Body of pancreas (tissue), 4 donors: ENCODE measurements around the gene TMEM59. TPM values are rescaled to one million over a fixed set of nuclear protein-coding genes. Genes with fewer than 3 reads are reported as not detected.
"Not testable (repeated sequence)": the region's sequence is repeated elsewhere in the genome, so short reads cannot be mapped to it uniquely, and the experiment has no call there.

ENCODE experiments used
- ATAC-seq: fragments of 150-250 bp; one replicate; pipeline ENCODE4 v1.9.1; 2016
- DNase-seq, 4 donors: peaks; one replicate each; pipeline ENCODE4 v3.0.0-alpha.2; 2019
- H3K27ac ChIP-seq, 4 donors: fragments of 200-600 bp; sonication (generic); 1 replicate in 3 of 4; 2 replicates in 1 of 4; pipeline versions ENCODE4 v1.5.1 to v1.6.1; 2016 to 2019; ENCODE audit warnings: mild to moderate bottlenecking in 1 of 4, mixed read lengths in 1 of 4, moderate library complexity in 1 of 4
- H3K27me3 ChIP-seq, 2 donors: fragments of 200-600 bp; sonication (generic); one replicate each; pipeline ENCODE4 v1.6.0; 2016; ENCODE audit warnings: mild to moderate bottlenecking in 1 of 2
- H3K36me3 ChIP-seq, 2 donors: fragments of 200-600 bp; sonication (generic); replicated peaks in 1 of 2; 2 replicates each; pipeline ENCODE4 v1.5.1; 2016; ENCODE audit warnings: low read depth in 2 of 2; ENCODE audit not compliant: insufficient read depth in 1 of 2
- H3K4me1 ChIP-seq: fragments of 200-600 bp; sonication (generic); one replicate; pipeline ENCODE4 v1.6.0; 2016
- H3K4me3 ChIP-seq, 2 donors: fragments of 200-600 bp; sonication (generic); 1 replicate in 1 of 2; 2 replicates in 1 of 2; pipeline ENCODE4 v1.5.1; 2016 to 2019
- H3K9me3 ChIP-seq, 3 donors: fragments of 200-600 bp; sonication (generic); 1 replicate in 2 of 3; 2 replicates in 1 of 3; pipeline ENCODE4 v1.5.1; 2016
- POLR2A ChIP-seq, 3 donors: fragments of 450-650 bp; IDR thresholded peaks; one replicate each; pipeline ENCODE4 v1.6.1; 2016; ENCODE audit warnings: antibody characterized with exemption in 3 of 3, mild to moderate bottlenecking in 2 of 3
- WGBS, 2 donors: methylation state at CpG; one replicate each; pipeline ENCODE4 v1.1.5; 2017; 5-methylcytosine and 5-hydroxymethylcytosine counted together
- intact Hi-C: fragments of 100-400 bp; cut with DNase I; formaldehyde crosslinking; loops from one replicate; pipeline ENCODE4 v1.15.1; 2023
- total RNA-seq, 2 donors: library from RNA; depleted of rRNA; stranded (reverse); fragments of >200 nt; gene quantifications; one replicate each; pipeline ENCODE4 v1.1.0, GENCODE V29; 2016
- TF ChIP-seq, protein P1 (sequence below), 7 experiments: fragments of 450-650 bp in 4 of 7; fragments of 200-600 bp in 3 of 7; sonication (generic) in 3 of 7; IDR thresholded peaks; one replicate each; pipeline ENCODE4 v1.5.1; 2016 to 2019; ENCODE audit warnings: antibody characterized with exemption in 7 of 7

TMEM59 gene
- total RNA-seq, 2 donors from 2014 or later, result 89.5 to 131 TPM

DNA sequence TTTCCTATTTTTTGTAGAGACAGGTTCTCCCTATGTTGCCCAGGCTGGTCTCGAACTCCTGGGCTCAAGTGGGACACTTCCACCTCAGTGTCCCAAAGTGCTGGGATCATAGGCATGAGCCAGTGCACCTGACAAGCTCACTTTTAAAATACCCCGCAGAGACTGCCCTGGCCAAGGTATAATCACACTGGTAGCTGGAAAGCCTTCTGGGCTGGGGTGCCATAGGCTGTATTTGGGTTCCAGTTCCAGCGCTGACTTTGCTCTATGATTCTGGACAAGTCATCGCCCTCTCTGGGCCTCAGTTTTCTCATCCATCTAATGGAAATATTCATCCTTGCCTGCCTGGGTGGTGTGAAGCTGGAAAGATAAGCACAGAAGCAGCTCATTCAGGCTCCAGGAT is 45.4 kb downstream of the TMEM59 start:
- ATAC-seq (no peak), DNase-seq (no peak)
- 69 to 83% methylated on average over 4 of the region's 4 CpGs for whole genome bisulfite sequencing, 2 donors
- Histone ChIP-seq H3K4me1 (no peaks in the 10 kb centered on the region), H3K36me3 (no peaks in the 10 kb centered on the region), H3K4me3 (no peak overlapping the region), H3K27me3 (no peaks in the 10 kb centered on the region), H3K27ac (no peak overlapping the region), H3K9me3 (no peaks in the 10 kb centered on the region)
- intact Hi-C loops, result no loop called here
- no peak for TF ChIP-seq POLR2A (IDR thresholded peaks at IDR 0.05)
- TF ChIP-seq, protein P1, sequence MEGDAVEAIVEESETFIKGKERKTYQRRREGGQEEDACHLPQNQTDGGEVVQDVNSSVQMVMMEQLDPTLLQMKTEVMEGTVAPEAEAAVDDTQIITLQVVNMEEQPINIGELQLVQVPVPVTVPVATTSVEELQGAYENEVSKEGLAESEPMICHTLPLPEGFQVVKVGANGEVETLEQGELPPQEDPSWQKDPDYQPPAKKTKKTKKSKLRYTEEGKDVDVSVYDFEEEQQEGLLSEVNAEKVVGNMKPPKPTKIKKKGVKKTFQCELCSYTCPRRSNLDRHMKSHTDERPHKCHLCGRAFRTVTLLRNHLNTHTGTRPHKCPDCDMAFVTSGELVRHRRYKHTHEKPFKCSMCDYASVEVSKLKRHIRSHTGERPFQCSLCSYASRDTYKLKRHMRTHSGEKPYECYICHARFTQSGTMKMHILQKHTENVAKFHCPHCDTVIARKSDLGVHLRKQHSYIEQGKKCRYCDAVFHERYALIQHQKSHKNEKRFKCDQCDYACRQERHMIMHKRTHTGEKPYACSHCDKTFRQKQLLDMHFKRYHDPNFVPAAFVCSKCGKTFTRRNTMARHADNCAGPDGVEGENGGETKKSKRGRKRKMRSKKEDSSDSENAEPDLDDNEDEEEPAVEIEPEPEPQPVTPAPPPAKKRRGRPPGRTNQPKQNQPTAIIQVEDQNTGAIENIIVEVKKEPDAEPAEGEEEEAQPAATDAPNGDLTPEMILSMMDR (IDR thresholded peaks at IDR 0.05), result no peak

DNA sequence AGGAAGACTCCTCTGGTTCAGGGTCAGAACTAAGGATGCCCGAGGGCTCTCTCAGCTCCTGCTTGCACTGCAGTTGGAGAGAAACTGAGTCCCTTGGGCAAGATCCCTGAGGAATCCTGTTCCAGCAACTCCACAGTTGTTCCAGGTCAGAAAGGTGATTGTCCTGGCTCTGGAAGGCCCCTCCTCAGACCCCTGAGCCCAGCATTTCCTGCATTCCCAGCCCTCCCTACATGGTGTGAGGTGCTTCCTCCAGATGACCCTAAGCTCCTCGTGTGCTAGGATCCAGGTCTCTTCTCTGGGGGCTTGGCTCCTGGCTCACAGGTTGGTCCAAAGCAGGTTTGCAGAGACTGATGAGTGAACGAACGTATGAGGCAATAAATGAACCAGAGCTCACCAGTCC is 46.5 kb downstream of the TMEM59 start:
- no peak overlapping the region for H3K27ac ChIP-seq
- DNase-seq (no peak), ATAC-seq (no peak)
- no peak overlapping the region for H3K4me3 ChIP-seq
- 66 to 67% methylated on average over 4 of the region's 4 CpGs for WGBS, 2 donors
- H3K4me1 ChIP-seq, result no peaks in the 10 kb centered on the region
- H3K36me3 ChIP-seq, result no peaks in the 10 kb centered on the region
- no peak for TF ChIP-seq POLR2A (IDR thresholded peaks at IDR 0.05)
- TF ChIP-seq, protein P1 (IDR thresholded peaks at IDR 0.05), result no peak
- no peaks in the 10 kb centered on the region for H3K9me3 ChIP-seq
- no peaks in the 10 kb centered on the region for H3K27me3 ChIP-seq
- intact Hi-C loops, result no loop called here

DNA sequence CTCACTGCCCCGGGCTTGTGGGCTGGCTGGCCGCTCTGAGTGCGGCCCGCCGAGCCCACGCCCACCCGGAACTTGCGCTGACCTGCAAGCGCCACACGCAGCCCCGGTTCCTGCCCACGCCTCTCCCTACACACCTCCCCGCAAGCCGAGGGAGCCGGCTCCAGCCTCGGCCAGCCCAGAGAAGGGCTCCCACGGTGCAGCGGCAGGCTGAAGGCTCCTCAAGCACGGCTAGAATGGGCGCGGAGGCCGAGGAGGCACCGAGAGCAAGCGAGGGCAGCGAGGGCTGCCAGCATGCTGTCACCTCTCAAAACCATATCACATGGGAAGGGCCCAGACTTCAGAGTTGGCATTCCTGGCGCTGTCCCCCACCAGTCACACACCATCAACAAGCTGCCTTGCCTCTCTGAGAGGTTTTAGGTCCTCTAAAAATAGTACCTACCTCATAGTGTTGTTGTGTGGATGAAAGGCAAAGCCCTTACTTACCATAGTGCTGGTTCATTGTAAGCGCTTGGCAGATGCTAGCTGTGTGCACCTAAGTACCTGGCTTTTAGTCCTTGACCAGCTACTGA is 48.4 kb downstream of the TMEM59 start:
- no peak for TF ChIP-seq POLR2A (IDR thresholded peaks at IDR 0.05)
- TF ChIP-seq, protein P1 (IDR thresholded peaks at IDR 0.05), result no peak
- no peak for ATAC-seq
- no peaks in the 10 kb centered on the region for H3K4me1 ChIP-seq
- 97 to 100% methylated on average over 1 to 26 of the region's 27 CpGs for WGBS, 2 donors
- H3K27me3 ChIP-seq, result no peaks in the 10 kb centered on the region
- no peaks in the 10 kb centered on the region for H3K9me3 ChIP-seq
- no peak overlapping the region for H3K4me3 ChIP-seq
- DNase-seq, result no peak
- H3K36me3 ChIP-seq, result no peaks in the 10 kb centered on the region
- intact Hi-C loops, result no loop called here
- no peak overlapping the region for H3K27ac ChIP-seq

DNA sequence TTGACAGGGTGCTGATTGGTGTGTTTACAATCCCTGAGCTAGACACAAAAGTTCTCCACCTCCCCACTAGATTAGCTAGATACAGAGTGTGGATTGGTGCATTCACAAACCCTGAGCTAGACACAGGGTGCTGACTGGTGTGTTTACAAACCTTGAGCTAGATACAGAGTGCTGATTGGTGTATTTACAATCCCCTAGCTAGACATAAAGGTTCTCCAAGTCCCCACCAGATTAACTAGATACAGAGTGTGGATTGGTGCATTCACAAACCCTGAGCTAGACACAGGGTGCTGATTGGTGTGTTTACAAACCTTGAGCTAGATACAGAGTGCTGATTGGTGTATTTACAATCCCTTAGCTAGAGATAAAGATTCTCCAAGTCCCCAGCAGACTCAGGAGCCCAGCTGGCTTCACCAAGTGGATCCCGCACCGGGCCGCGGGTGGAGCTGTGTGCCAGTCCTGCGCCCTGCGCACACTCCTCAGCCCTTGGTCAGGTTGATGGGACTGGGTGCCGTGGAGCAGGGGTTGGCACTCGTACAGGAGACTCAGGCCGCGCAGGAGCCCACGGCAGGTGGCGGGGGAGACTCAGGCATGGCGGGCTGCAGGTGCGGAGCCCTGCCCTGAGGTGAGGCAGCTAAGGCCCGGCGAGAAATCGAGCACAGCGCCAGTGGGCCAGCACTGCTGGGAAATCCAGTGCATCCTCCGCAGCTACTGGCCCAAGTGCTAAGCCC is 49.1 kb downstream of the TMEM59 start:
- H3K4me3 ChIP-seq, H3K9me3 ChIP-seq, H3K4me1 ChIP-seq, DNase-seq, intact Hi-C loops, H3K27ac ChIP-seq, ATAC-seq, H3K36me3 ChIP-seq, H3K27me3 ChIP-seq: not testable (repeated sequence)
- 91 to 100% methylated on average over 2 to 18 of the region's 19 CpGs for WGBS, 2 donors

DNA sequence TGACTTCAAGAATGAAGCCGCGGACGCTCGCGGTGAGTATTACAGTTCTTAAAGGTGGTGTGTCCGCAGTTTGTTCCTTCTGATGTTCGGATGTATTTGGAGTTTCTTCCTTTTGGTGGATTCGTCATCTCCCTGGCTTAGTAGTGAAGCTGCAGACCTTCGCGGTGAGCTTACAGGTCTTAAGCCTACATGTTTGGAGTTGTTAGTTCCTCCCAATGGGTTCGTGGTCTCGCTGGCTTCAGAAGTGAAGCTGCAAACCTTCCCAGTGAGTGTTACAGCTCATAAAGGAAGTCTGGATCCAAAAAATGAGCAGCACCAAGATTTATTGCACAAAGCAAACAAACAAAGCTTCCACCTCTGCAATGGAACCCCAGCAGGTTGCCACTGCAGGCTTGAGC is 49.8 kb downstream of the TMEM59 start:
- Histone ChIP-seq H3K4me3 (no peak overlapping the region), H3K36me3 (no peaks in the 10 kb centered on the region), H3K27ac (no peak overlapping the region), H3K9me3 (no peaks in the 10 kb centered on the region), H3K27me3 (no peaks in the 10 kb centered on the region), H3K4me1 (no peaks in the 10 kb centered on the region)
- WGBS, 2 donors, result 91 to 96% methylated on average over 11 to 12 of the region's 12 CpGs
- intact Hi-C loops, result no loop called here
- DNase-seq (no peak), ATAC-seq (no peak)
- no peak for TF ChIP-seq POLR2A (IDR thresholded peaks at IDR 0.05)
- TF ChIP-seq, protein P1 (IDR thresholded peaks at IDR 0.05), result no peak
